Stimulated activated CD8-positive, alpha-beta memory T cell treated with anti-CD3 and anti-CD28 coated beads, Interleukin-12 subunit alpha, Interleukin-12 subunit beta, amount 100 ng/mL, for 24 hours (primary cell): Measurements from ENCODE around the gene CALR.
A peak's percentile ranks its signal among the peaks of the same experiment; 100 is the strongest.
"Not testable (repeated sequence)": the region's sequence is repeated elsewhere in the genome, so short reads cannot be mapped to it uniquely, and the experiment has no call there.

Source experiments
- DNase-seq: peaks from one replicate; pipeline ENCODE4 v3.0.0-alpha.2; 2020; ENCODE audit errors: extremely low read depth

The CALR gene

GRCh38 chr19:12933287-12934072 lies 4.9 kb upstream of the CALR start, which contains the start of gene FARSA:
Gene FARSA (minus strand): TSS chr19:12933711. CDS start chr19:12933696, 15 bp downstream.
- DNase-seq: peak; percentile 77

GRCh38 chr19:12935071-12935470 lies 3.3 kb upstream of the CALR start:
- no peak for DNase-seq

DNA sequence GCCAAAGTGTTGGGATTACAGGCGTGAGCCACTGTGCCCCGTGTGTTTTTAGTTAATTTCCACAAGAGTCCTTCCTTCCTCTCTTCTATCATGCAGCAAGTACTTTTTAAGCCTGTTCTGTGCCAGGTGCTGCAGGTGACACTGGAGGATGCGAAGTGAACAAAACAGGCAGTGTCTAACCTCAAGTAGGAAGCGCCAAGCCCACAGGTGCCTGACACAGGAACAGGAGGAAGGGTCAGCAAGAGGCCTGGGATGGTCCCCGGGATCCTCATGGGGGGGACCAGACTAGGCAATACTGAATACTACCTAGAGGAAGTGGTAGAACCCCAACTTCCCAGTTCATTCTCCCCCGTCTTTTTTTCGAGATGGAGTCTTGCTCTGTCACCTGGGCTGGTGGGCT lies 1.8 kb upstream of the CALR start:
- no peak for DNase-seq

DNA sequence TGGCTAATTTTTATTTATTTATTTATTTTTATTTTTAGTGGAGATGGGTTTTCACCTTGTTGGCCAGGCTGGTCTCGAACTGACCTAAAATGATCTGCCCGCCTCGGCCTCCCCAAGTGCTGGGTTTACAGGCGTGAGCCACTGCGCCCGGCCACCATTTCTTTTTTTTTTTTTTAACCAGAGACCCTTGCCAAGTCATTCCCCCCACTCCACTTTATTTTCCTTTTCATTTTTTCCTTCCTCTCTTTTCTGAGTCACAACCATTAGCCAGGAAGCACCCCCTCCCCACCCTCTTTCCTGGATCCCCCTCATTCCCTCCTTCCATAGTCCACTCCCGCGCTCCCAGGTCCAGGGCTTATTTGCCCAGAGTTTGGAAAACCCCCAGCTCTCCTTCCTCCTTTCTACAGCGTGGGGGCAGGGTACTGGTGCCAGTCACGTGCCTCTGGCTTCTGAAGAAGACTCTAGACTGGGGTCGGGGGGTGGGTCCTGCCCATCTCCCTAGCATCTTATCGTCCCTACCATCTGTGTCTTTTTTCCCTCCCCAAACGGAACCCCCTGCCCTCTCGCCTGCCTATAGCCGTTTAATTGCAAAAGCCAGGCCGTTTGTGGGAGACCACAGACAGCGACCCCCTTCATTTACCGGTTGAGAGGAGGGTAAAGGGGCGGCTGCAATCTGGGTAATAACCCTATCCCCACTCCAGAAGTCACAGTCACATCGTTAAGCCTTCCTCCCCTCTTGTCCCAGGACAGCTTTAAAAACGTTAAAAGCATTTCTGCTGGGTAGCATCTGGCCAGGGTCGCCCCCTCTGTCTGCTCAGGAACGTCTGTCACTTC lies 1.1 kb upstream of the CALR start:
- no peak for DNase-seq

- no peak for DNase-seq
These were observed 581 bp downstream of the CALR start for GRCh38 chr19:12938779-12939601.

GRCh38 chr19:12939975-12940423 lies 1.6 kb downstream of the CALR start:
- DNase-seq: no peak

- DNase-seq: no peak
These were observed 2.5 kb downstream of the CALR start for GRCh38 chr19:12940897-12941296.

DNA sequence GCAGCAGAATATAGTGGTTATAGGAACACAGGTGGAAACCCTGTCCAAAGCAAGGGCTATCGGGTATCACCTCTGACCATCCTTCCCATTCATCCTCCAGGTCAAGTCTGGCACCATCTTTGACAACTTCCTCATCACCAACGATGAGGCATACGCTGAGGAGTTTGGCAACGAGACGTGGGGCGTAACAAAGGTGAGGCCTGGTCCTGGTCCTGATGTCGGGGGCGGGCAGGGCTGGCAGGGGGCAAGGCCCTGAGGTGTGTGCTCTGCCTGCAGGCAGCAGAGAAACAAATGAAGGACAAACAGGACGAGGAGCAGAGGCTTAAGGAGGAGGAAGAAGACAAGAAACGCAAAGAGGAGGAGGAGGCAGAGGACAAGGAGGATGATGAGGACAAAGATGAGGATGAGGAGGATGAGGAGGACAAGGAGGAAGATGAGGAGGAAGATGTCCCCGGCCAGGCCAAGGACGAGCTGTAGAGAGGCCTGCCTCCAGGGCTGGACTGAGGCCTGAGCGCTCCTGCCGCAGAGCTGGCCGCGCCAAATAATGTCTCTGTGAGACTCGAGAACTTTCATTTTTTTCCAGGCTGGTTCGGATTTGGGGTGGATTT lies 5.1 kb downstream of the CALR start:
- no peak for DNase-seq

GRCh38 chr19:12944104-12944674 lies 5.8 kb downstream of the CALR start:
- DNase-seq: no peak

DNA sequence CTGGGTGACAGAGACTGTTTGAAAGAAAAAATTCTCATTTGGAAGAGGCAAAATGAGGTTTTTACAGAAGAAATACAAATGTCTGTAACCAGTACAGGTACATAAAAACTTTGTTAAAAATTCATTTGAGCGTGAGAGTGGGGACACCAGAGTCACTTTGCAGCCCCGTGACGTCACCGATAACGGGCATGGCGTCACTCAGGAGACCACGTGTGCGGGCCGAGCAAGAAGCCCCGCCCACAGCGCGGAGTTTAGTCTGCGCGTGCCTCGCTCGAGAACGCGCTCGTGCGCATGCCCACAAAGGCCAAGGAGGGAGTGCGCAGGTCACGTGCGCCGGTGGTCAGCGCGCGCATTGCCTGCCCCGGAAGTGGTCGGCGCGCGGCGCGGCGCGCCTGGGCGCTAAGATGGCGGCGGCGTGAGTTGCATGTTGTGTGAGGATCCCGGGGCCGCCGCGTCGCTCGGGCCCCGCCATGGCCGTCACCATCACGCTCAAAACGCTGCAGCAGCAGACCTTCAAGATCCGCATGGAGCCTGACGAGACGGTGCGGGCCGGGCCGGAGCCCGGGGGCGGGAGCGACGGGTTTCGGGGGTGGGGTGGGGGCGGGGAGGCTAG lies 7.2 kb downstream of the CALR start, which contains the start of gene RAD23A:
Gene RAD23A, plus strand, starts transcription at position 384 of the 613 bp plus-strand sequence. Its CDS starts 87 bp downstream, at position 471.
- DNase-seq: peak; percentile 95

GRCh38 chr19:12946092-12946721 lies 7.8 kb downstream of the CALR start:
- DNase-seq: no peak

DNA sequence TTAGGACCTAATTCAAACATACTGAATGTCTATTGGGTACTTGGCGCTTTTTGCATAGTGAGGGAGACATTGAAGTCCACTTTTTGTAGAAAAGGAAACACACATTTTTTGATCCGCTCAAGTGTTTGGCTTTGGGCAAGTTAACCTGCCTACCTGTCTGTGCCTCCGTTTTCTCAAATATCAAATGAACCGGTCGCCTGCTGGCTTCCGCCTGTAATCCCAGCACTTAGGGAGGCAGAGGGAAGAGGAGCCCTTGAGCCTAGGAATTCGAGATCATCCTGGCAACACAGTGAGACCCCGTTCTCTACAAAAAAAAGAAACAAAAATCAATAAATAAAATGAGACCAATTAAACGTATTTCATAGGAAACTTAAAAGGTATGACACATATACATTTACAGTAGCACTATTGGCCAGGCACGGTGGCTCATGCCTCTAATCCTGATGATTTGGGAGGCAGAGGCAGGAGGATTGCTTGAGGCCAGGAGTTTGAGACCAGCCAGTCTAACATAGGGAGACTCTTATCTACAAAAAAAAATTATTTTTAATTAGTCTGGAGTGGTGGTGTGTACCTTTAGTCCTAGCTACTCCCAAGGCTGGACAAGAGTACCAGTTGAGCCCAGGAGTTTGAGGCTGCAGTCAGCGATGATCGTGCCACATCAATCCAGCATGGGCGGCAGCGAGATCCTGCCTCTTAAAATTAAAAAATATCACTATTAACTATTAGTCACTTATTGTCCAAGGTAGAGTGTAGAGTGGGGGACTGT lies 8.5 kb downstream of the CALR start:
- DNase-seq: no peak

GRCh38 chr19:12947702-12948611 lies 9.5 kb downstream of the CALR start:
- no peak for DNase-seq

DNA sequence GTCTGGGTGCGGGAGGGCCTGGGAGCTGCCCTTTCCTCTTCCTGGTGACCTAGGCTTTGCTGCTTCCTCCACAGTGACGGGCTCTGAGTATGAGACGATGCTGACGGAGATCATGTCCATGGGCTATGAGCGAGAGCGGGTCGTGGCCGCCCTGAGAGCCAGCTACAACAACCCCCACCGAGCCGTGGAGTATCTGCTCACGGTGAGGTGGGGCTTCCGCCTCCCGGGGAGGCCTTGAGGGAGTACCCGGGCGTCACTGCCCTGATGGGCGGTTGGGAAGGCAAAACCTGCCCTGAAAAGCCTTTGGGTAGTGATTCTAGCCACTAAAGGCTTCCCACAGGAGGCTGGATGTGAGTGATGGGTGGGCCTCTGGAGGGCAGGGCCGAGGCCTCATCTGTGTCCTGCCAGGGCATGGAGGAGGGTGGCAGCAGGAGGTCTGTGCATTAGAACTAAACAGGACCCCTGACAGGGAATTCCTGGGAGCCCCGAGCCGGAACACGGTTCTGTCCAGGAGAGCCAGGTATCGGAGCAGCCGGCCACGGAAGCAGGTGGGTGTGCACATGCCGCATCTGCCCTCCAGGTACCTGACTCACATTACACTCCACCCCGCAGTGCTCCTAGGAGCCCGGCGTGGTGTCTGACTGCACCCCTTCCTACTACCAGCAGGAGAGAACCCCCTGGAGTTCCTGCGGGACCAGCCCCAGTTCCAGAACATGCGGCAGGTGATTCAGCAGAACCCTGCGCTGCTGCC lies 10.4 kb downstream of the CALR start:
- DNase-seq: no peak

DNA sequence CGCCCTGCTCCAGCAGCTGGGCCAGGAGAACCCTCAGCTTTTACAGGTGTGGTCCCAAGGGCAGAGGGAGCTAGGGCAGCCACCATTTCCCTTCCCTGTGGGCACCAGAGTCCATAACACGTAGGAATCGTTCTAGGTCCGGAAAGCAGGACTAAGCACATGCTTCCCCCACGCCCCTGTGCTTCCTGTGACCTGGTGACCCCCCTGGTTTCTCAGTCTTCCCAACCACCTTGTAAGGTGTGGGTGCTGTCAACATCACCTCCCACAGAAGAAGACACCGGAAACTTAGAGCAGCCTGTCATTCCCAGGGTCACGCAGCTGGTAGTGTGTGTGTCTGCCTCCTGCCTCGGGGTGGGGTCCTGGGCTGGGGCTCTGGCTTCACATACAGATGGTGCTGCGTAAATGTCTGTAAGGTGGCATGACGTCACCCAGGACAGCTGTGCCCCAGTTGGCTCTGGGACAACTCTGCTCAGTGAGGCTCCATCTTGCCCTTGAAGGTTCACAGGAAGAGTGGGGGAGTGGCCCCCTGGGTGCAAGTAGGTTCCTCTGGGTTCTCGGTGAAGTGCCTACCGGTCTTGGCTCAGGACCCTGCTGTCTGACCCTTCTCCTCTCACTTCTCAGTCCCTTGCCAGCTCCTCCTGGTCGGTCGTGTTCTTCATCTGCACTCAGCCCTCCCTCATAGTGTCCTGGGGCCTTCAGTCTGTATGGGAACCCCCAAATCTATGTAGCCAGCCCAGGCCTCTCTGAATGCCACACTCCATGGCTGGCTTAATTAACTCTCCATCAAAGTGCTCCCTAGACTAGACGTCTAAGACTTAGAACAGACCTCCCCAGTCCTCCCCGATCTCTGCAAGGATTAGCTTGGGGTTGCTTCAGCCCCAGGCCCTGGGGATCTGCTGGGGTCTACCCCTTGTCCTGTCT lies 11.2 kb downstream of the CALR start:
- no peak for DNase-seq

- not testable (repeated sequence) for DNase-seq
These were observed 13.6 kb downstream of the CALR start for GRCh38 chr19:12952050-12952449.
